IMR-90 (cell line): Measurements from ENCODE around the gene WDR27. TPM values are rescaled to one million over a fixed set of nuclear protein-coding genes. Genes with fewer than 3 reads are reported as not detected.

Experiments used
- ATAC-seq: fragments of 200-7000 bp; cut with Tn5 transposase; 2 replicates; pipeline ENCODE4 v1.9.1; 2020; ENCODE audit warnings: low read depth, mild to moderate bottlenecking, moderate library complexity
- BruUV-seq: library from RNA; stranded (reverse); fragments of 400-500 nt; replicated peaks from 2 replicates; lab custom pipeline; 2021; lab: Mats Ljungman, UMichigan
- CTCF ChIA-PET: fragments of 300-600 bp; formaldehyde crosslinking; extraction: SDS; loops from one replicate; lab custom pipeline; 2021; ENCODE audit warnings: antibody characterized with exemption; lab: Yijun Ruan, JAX
- POLR2A ChIA-PET: fragments of 300-600 bp; sonication (Branson Sonifier 250); formaldehyde crosslinking; loops from one replicate; lab custom pipeline; 2022; ENCODE audit warnings: antibody characterized with exemption; ENCODE audit not compliant: unreplicated experiment; lab: Charles Lee
- DNase-seq: peaks from one replicate; pipeline ENCODE4 v3.0.0; 2013
- H2AFZ ChIP-seq: replicated peaks from 2 replicates; pipeline ENCODE3; 2013; ENCODE audit warnings: low read length, mild to moderate bottlenecking; ENCODE audit not compliant: poor library complexity
- H2AK5ac ChIP-seq: 2 replicates; pipeline ENCODE4 v1.6.1; 2013; ENCODE audit warnings: low read depth, low read length, inconsistent platforms
- H2AK9ac ChIP-seq: replicated peaks from 2 replicates; pipeline ENCODE3; 2013; ENCODE audit warnings: mild to moderate bottlenecking, low read depth, low read length, moderate library complexity; ENCODE audit not compliant: poor library complexity
- H2BK120ac ChIP-seq: 2 replicates; pipeline ENCODE4 v1.6.1; 2013; ENCODE audit warnings: low read depth, low read length, inconsistent platforms
- H2BK15ac ChIP-seq: 3 replicates; pipeline ENCODE4 v1.6.1; 2013; ENCODE audit warnings: low read depth, low read length, inconsistent platforms
- H2BK20ac ChIP-seq: 2 replicates; pipeline ENCODE4 v1.6.1; 2013; ENCODE audit warnings: low read depth, mild to moderate bottlenecking, inconsistent platforms, low read length, moderate library complexity
- H2BK5ac ChIP-seq: 2 replicates; pipeline ENCODE4 v1.6.1; 2013; ENCODE audit warnings: mild to moderate bottlenecking, low read depth, low read length, inconsistent platforms; ENCODE audit not compliant: poor library complexity, severe bottlenecking
- H3K14ac ChIP-seq: replicated peaks from 2 replicates; pipeline ENCODE4 v1.6.1; 2013; ENCODE audit warnings: low read depth, low read length, inconsistent platforms
- H3K18ac ChIP-seq: 2 replicates; pipeline ENCODE4 v1.6.1; 2013; ENCODE audit warnings: low read depth, low read length, control low read depth
- H3K23ac ChIP-seq: 2 replicates; pipeline ENCODE4 v1.6.1; 2013; ENCODE audit warnings: low read depth, low read length, inconsistent platforms
- H3K27ac ChIP-seq: 2 replicates; pipeline ENCODE4 v1.5.1; 2013; ENCODE audit warnings: mild to moderate bottlenecking, control low read depth, low read length; ENCODE audit not compliant: insufficient read depth
- H3K27me3 ChIP-seq: 2 replicates; pipeline ENCODE4 v1.6.1; 2013; ENCODE audit warnings: low read length; ENCODE audit not compliant: control insufficient read depth, insufficient read depth
- H3K36me3 ChIP-seq: 2 replicates; pipeline ENCODE4 v1.6.1; 2013; ENCODE audit warnings: low read length, mixed read lengths; ENCODE audit not compliant: control insufficient read depth, insufficient read depth
- H3K4ac ChIP-seq: 2 replicates; pipeline ENCODE4 v1.6.1; 2013; ENCODE audit warnings: low read depth, low read length, inconsistent platforms
- H3K4me1 ChIP-seq: 2 replicates; pipeline ENCODE4 v1.6.1; 2013; ENCODE audit warnings: low read length, mixed read lengths; ENCODE audit not compliant: control insufficient read depth, insufficient read depth
- H3K4me2 ChIP-seq: 2 replicates; pipeline ENCODE4 v1.6.1; 2013; ENCODE audit warnings: low read depth, mild to moderate bottlenecking, control low read depth, low read length, moderate library complexity
- H3K4me3 ChIP-seq: 2 replicates; pipeline ENCODE4 v1.5.1; 2013; ENCODE audit warnings: low read depth, mild to moderate bottlenecking, control low read depth, low read length, moderate library complexity; ENCODE audit not compliant: insufficient read depth
- H3K56ac ChIP-seq: 2 replicates; pipeline ENCODE4 v1.6.1; 2013; ENCODE audit warnings: low read length, inconsistent platforms; ENCODE audit not compliant: insufficient read depth; ENCODE audit errors: extremely low read depth
- H3K79me1 ChIP-seq, 2 experiments: 2 replicates each; pipeline ENCODE4 v1.6.1; 2013; ENCODE audit warnings: low read length in 2 of 2, inconsistent platforms in 1 of 2, low read depth in 1 of 2
- H3K9ac ChIP-seq: 2 replicates; pipeline ENCODE4 v1.6.1; 2013; ENCODE audit warnings: low read depth, low read length, control low read depth
- H3K9me1 ChIP-seq: 2 replicates; pipeline ENCODE4 v1.6.1; 2013; ENCODE audit warnings: low read length, inconsistent platforms; ENCODE audit not compliant: insufficient read depth
- H3K9me3 ChIP-seq: 2 replicates; pipeline ENCODE4 v1.6.1; 2013; ENCODE audit warnings: low read length; ENCODE audit not compliant: control insufficient read depth, insufficient read depth
- H4K20me1 ChIP-seq: 2 replicates; pipeline ENCODE4 v1.6.1; 2013; ENCODE audit warnings: low read length, inconsistent platforms; ENCODE audit not compliant: insufficient read depth
- H4K5ac ChIP-seq: 2 replicates; pipeline ENCODE4 v1.6.1; 2013; ENCODE audit warnings: mild to moderate bottlenecking, low read depth, low read length, control low read depth
- H4K8ac ChIP-seq, 2 experiments: 2 replicates each; pipeline ENCODE4 v1.6.1; 2013; ENCODE audit warnings: low read depth in 2 of 2, low read length in 2 of 2, control low read depth in 1 of 2, inconsistent platforms in 1 of 2
- H4K91ac ChIP-seq: 2 replicates; pipeline ENCODE4 v1.6.1; 2013; ENCODE audit warnings: low read depth, low read length, inconsistent platforms; ENCODE audit not compliant: insufficient read depth
- BHLHE40 ChIP-seq: fragments of 150-350 bp; IDR thresholded peaks from 2 replicates; pipeline ENCODE4 v1.6.1; 2016; ENCODE audit warnings: mild to moderate bottlenecking, low read depth, low read length
- CEBPB ChIP-seq: IDR thresholded peaks from 2 replicates; pipeline ENCODE4 v1.6.1; 2012; ENCODE audit warnings: low read depth, low read length, improper control_type of control experiment
- CHD1 ChIP-seq: IDR thresholded peaks from 2 replicates; pipeline ENCODE4 v1.6.1; 2012; ENCODE audit warnings: low read depth, low read length, improper control_type of control experiment
- CTCF ChIP-seq: conservative IDR thresholded peaks from 2 replicates; pipeline ENCODE4 v1.5.1; 2012; ENCODE audit warnings: mild to moderate bottlenecking, low read depth, low read length, improper control_type of control experiment
- ELK1 ChIP-seq: fragments of 150-350 bp; IDR thresholded peaks from 2 replicates; pipeline ENCODE4 v1.6.1; 2016; ENCODE audit warnings: low read depth, mild to moderate bottlenecking, low read length, moderate library complexity, borderline replicate concordance
- FOS ChIP-seq: fragments of 150-350 bp; IDR thresholded peaks from 2 replicates; pipeline ENCODE4 v1.6.1; 2016; ENCODE audit warnings: low read depth, low read length
- MAFK ChIP-seq: IDR thresholded peaks from 2 replicates; pipeline ENCODE4 v1.6.1; 2012; ENCODE audit warnings: low read depth, low read length, improper control_type of control experiment
- MAZ ChIP-seq: IDR thresholded peaks from 2 replicates; pipeline ENCODE4 v1.6.1; 2012; ENCODE audit warnings: low read depth, mild to moderate bottlenecking, low read length, improper control_type of control experiment, moderate library complexity, borderline replicate concordance
- MXI1 ChIP-seq: IDR thresholded peaks from 2 replicates; pipeline ENCODE4 v1.6.1; 2012; ENCODE audit warnings: low read depth, mild to moderate bottlenecking, low read length, moderate library complexity, borderline replicate concordance
- NFE2L2 ChIP-seq: fragments of 150-350 bp; IDR thresholded peaks from 2 replicates; pipeline ENCODE4 v1.6.1; 2016; ENCODE audit warnings: low read depth, mild to moderate bottlenecking, low read length
- POLR2A ChIP-seq: IDR thresholded peaks from 2 replicates; pipeline ENCODE4 v1.6.1; 2012; ENCODE audit warnings: mild to moderate bottlenecking, low read depth, low read length
- RAD21 ChIP-seq: IDR thresholded peaks from 2 replicates; pipeline ENCODE4 v1.6.1; 2012; ENCODE audit warnings: low read length, improper control_type of control experiment
- RCOR1 ChIP-seq: IDR thresholded peaks from 2 replicates; pipeline ENCODE4 v1.6.1; 2012; ENCODE audit warnings: mild to moderate bottlenecking, low read length, improper control_type of control experiment; ENCODE audit not compliant: insufficient replicate concordance
- RFX5 ChIP-seq: IDR thresholded peaks from 2 replicates; pipeline ENCODE4 v1.8.0; 2012; ENCODE audit warnings: low read depth, mild to moderate bottlenecking, low read length, moderate library complexity
- SMC3 ChIP-seq: fragments of 150-350 bp; IDR thresholded peaks from 2 replicates; pipeline ENCODE4 v1.6.1; 2016; ENCODE audit warnings: low read depth, mild to moderate bottlenecking, antibody characterized with exemption, low read length, moderate library complexity
- USF2 ChIP-seq: fragments of 150-350 bp; IDR thresholded peaks from 2 replicates; pipeline ENCODE4 v1.6.1; 2017; ENCODE audit warnings: mild to moderate bottlenecking, antibody characterized with exemption, low read length, low read depth
- WGBS, 2 experiments: methylation state at CpG; one replicate each; pipeline versions ENCODE4 v1.1.5 to v1.1.7; 2013; ENCODE audit warnings: missing lambda C conversion rate in 2 of 2; ENCODE audit not compliant: insufficient read length in 1 of 2; ENCODE audit errors: extremely low coverage in 2 of 2; 5-methylcytosine and 5-hydroxymethylcytosine counted together
- dilution Hi-C: fragments of 300-500 bp; cut with HindIII; formaldehyde crosslinking; loops from one replicate; pipeline ENCODE4 v1.14.3; 2018; ENCODE audit warnings: low sequenced_read_pairs; ENCODE audit not compliant: unreplicated experiment
- in situ Hi-C: fragments of 300-500 bp; cut with MboI; formaldehyde crosslinking; loops from 3 replicates; pipeline ENCODE4 v1.14.3; 2019; ENCODE audit warnings: low sequenced_read_pairs, inconsistent platforms, mixed read lengths
- intact Hi-C: fragments of 100-400 bp; cut with micrococcal nuclease; formaldehyde crosslinking; loops from 2 replicates; pipeline ENCODE4 v1.10.0; 2022
- polyA plus RNA-seq, 3 experiments: library from polyadenylated mRNA; depleted of rRNA; stranded (reverse); fragments of >200 nt; gene quantifications; 2 replicates each; pipeline ENCODE4 v1.2.3, GENCODE V29; 2012; ENCODE audit warnings: low replicate concordance in 1 of 3
- total RNA-seq: library from RNA; depleted of rRNA; stranded (reverse); fragments of >200 nt; gene quantifications from 2 replicates; pipeline ENCODE4 v1.2.3, GENCODE V29; 2012

The WDR27 gene
- total and polyA plus RNA-seq, 2 of the 4 experiments (the other 2 are of a cell fraction), result 7.0 to 18.5 TPM

- Histone ChIP-seq H3K14ac (peak overlapping the region; percentile 35; the same call in 1 of the 2 replicates), H3K9ac (no peak overlapping the region), H3K4ac (peak overlapping the region; percentile 64), H2AFZ (peak overlapping the region; percentile 86), H3K4me1 (peaks cover 15% of the 10 kb centered on the region), H2AK5ac (peak overlapping the region; percentile 66; the same call in 1 of the 2 replicates), H3K36me3 (no peaks in the 10 kb centered on the region), H3K23ac (no peak overlapping the region), H4K5ac (peak overlapping the region; percentile 95), H2BK5ac (no peak overlapping the region), H3K27me3 (no peaks in the 10 kb centered on the region), H4K8ac (peak overlapping the region; percentile 84 to 96; a peak in 3 of 4 replicates), H2BK15ac (peak overlapping the region; percentile 42; the same call in 2 of the 3 replicates), H3K27ac (peak overlapping the region; percentile 90), H3K79me1 (no peaks in the 10 kb centered on the region), H3K9me3 (peaks cover 6% of the 10 kb centered on the region), H3K4me2 (no peak overlapping the region; the same call in 1 of the 2 replicates), H4K91ac (peak overlapping the region; percentile 75), H3K56ac (no peak overlapping the region), H3K9me1 (peaks cover 3% of the 10 kb centered on the region; the same call in 1 of the 2 replicates), H2AK9ac (peak overlapping the region; percentile 89), H3K4me3 (no peak overlapping the region), H2BK20ac (peak overlapping the region; percentile 84; the same call in 1 of the 2 replicates), H4K20me1 (no peaks in the 10 kb centered on the region), H2BK120ac (peak overlapping the region; percentile 74), H3K18ac (peak overlapping the region; percentile 93)
- DNase-seq (no peak), ATAC-seq (no peak)
- ChIA-PET CTCF (no interaction called here), POLR2A (interaction anchor here (0.7 kb wide), 1 partner anchor 62 kb away, joined by 4 read pairs; no protein-coding TSS in a partner anchor)
- intact Hi-C loops (no loop called here), dilution Hi-C loops (no loop called here), in situ Hi-C loops (no loop called here)
- TF ChIP-seq RAD21 (no peak), MAFK (no peak), USF2 (no peak), ELK1 (no peak), NFE2L2 (no peak), MAZ (no peak), RFX5 (no peak), RCOR1 (no peak), CEBPB (no peak), FOS (no peak), MXI1 (no peak), CTCF (no peak), CHD1 (no peak), SMC3 (no peak), BHLHE40 (no peak), POLR2A (no peak)
- BruUV-seq, result no TSS peak
- 93% methylated on average over 6 of the region's 11 CpGs; no CpG with 5 or more reads in 1 of the 2 experiments for WGBS, 2 experiments
Measured at GRCh38 chr6:169429001-169429400, 272.8 kb downstream of the WDR27 start.
